A673 (cell line): ENCODE data around the gene TJP2.

Experiments used
- EZH2 ChIP-seq: fragments of 200-600 bp; sonication (generic); IDR thresholded peaks from 2 replicates; pipeline ENCODE4 v1.6.1; 2017; ENCODE audit warnings: borderline replicate concordance, low read depth, mild to moderate bottlenecking, mixed read lengths, antibody characterized with exemption, low read length; ENCODE audit not compliant: poor library complexity, severe bottlenecking
- TF ChIP-seq, protein P1 (sequence below): fragments of 300-800, 200-600 bp; sonication (generic); conservative IDR thresholded peaks from 2 replicates; pipeline ENCODE4 v1.5.1; 2017; ENCODE audit warnings: low read depth, mild to moderate bottlenecking, antibody characterized with exemption, low read length, moderate library complexity, mixed read lengths

DNA sequence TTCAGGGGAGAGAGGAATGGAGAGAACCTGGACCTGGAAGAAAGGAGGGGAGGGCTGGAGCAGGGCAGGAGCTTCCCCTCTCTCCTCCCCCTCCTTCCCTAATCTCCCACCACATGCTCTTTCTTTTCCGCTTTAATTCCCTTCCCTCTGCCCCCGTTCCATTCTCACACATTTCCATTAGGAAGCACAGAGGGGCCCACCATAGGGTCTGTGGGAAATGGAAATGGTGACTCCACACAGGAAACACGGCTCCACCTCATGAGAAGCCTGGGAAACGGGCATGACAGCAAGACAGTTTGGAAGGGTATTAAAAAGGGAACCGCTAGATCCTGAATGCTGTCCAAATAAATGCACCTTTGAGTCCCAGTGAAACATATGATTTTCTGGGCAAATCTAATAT lies 86.1 kb downstream of the TJP2 start:
- TF ChIP-seq, protein P1, sequence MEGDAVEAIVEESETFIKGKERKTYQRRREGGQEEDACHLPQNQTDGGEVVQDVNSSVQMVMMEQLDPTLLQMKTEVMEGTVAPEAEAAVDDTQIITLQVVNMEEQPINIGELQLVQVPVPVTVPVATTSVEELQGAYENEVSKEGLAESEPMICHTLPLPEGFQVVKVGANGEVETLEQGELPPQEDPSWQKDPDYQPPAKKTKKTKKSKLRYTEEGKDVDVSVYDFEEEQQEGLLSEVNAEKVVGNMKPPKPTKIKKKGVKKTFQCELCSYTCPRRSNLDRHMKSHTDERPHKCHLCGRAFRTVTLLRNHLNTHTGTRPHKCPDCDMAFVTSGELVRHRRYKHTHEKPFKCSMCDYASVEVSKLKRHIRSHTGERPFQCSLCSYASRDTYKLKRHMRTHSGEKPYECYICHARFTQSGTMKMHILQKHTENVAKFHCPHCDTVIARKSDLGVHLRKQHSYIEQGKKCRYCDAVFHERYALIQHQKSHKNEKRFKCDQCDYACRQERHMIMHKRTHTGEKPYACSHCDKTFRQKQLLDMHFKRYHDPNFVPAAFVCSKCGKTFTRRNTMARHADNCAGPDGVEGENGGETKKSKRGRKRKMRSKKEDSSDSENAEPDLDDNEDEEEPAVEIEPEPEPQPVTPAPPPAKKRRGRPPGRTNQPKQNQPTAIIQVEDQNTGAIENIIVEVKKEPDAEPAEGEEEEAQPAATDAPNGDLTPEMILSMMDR, result no peak
- no peak for TF ChIP-seq EZH2
